HG03521 (cell line): ENCODE data around the gene MTUS2.

Experiments used
- ATAC-seq: cut with Tn5 transposase; IDR thresholded peaks from one replicate; pipeline ENCODE4 v1.9.1; 2021; ENCODE audit warnings: mild to moderate bottlenecking, moderate library complexity; ENCODE audit not compliant: unreplicated experiment

Gene MTUS2

DNA sequence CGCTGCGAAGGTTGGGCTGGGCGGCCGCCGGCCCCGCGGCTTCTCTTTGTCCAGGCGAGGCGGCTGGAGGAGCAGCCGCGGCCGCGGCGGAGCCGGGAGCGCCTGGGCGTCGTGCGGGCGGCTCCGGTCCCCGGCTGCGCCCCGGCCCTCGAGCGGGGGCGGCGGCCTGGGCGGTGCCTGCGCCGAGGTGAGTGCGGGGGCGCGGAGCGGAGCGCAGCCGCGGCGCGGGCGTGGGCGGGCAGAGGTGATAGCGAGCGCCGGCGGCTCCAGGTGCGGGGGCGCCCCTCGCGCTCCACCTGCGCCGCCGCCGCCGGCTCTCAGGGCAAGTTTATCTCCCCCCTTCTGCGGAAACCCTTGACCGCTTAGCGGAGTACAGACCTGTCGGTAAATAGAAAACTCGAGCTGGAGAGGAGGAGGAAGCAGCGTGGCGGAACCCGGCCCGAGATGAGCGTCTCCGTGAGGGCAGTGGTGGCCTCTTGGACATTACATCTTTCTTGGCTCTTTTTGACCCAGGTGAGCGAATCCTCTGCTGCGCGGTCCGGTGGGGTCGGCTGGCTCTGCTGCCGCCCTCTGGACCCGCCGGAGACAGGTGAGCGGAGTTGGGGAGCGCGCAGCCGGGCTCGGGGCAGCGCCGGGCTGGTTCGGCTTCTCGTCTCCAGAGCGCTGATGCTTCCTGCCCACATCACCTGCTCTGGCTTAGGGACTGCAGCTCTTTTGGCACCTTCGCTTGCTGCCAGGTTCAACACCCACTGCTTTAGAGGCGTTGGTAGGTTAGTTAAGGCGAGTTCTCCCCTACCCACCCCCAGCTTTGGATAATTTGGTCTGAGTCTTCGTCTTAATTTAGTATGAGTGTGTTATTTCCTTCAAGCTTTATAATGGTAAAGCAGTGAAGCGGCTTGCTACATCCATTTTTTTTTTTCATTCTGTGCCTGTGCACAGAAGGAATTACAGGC is at the start of gene MTUS2:
Gene MTUS2, plus strand, starts transcription at position 241 of the 953 bp plus-strand sequence.
- ATAC-seq, result no peak

DNA sequence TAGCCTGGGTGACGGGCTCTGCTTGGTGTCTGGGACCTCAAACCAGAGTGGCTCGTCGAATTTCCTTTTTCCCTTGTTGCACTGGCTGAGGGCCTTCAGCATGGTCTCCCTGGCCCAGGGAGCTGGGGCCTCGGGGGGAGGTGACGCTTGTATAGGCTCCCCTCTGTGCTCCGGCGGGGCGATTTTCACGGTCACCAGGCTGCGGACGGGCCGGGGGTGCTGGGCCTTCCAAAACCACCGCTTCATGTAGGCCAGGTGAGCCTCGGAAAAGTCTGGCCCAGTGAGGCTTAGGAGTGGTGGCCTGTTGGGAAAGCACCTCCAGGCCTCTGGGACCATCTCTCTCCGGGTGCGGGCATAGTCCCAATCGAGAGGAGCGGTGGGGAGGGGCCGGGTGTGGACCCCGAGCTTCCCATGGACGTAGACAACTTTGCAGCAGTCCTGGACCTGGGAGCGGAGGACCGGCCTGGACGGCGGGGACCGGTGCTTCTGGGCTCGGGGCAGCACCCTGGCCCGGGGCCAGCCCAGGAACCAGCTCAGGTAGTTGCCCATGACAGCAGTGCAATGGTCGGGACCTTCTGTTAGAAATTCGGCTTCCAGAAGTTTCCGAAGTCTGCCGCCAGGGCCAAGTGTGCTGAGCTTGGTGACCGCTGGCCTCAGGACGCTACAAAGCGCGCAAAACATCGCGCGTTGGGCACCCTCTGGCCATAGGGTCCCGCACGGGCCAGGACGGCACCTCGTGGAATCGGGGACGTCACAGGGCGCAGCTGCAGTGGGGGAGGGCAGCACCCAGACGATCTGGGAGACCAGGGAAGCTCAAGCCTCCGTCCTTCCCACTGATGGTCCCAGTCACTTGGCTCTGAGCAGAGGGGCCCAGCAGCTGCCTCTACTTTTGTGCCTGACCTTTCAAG is 41.6 kb upstream of the MTUS2 start:
- no peak for ATAC-seq

DNA sequence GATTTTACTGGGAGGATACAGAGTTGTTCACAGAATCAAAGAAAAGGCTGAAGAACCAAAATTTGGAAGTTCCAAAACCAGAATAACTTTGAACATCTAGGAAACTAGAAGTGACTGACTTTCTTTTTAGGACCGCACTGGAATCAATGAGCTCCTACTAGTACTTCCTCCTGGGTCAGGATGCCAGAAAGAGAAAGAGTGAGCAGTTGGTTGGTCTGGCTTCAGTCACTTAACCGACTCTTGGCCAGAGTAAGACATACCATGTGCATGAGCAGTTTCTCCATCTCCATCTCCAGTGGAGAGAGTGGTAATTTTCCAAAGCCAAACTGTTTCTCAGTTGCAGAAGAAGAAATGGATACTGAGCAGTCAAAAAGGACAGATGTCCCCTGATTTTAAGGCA is 27.1 kb upstream of the MTUS2 start:
- ATAC-seq, result no peak

DNA sequence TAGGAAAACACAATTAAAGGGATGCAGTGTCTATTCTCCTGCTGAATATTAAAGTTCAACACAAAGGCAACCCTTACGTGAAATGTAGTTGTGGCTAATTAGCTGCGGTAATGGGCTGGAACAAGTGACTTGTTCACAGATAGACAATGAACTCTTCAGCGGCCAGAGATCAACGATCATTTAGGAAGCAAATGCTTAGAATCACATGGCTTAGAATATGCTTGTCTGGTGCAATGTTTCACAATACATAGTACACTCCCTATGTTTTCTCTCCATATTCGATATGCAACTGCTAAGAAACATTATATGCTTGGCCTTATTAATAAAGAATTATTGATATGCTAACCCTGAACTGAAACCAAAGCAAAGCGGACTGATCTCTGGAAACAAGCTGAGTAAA is 25.7 kb upstream of the MTUS2 start:
- ATAC-seq, result no peak

DNA sequence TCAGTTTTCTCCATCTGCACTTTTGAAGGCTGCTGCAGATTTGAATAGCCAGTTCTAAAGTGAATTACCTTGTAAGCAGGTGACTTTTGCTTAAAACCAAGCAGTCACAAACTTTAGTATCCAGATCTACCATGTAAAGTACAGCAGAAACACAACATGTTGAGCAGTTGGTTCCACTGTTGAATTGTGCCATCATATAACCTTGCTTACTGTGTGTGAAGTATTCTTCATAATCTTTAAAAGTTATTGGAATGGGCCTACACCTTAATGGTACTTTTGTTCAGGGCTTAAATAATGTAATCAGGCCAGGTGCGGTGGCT is 23.2 kb upstream of the MTUS2 start:
- no peak for ATAC-seq

DNA sequence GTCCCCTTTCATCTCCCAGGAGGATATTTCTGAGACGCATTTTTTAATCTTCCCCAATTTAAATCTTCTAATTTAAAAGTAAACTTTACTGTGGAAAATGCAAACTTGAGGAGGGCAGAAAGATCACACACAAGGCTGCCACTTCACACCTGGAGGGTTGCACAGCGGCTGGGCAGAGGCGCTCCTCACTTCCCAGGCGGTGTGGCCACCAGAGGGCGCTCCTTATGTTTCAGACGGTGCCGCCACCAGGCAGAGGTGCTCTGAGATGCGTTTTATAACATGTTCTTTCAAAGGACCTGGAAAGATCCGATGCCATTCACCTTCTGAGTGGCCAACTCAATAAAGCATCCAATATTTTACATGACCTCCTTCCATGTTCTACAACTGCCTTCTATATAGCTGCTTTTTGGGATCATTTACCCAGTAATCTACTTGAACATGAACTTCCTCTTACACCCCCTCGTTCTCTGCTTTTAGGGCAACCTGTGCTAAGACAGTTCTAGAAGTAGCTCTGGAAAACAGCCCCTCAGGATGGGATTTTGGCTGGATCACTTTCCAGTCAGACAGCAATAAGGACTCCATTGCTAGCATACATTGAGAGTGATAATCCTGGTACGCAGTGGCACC is 14.8 kb upstream of the MTUS2 start:
- ATAC-seq, result no peak

DNA sequence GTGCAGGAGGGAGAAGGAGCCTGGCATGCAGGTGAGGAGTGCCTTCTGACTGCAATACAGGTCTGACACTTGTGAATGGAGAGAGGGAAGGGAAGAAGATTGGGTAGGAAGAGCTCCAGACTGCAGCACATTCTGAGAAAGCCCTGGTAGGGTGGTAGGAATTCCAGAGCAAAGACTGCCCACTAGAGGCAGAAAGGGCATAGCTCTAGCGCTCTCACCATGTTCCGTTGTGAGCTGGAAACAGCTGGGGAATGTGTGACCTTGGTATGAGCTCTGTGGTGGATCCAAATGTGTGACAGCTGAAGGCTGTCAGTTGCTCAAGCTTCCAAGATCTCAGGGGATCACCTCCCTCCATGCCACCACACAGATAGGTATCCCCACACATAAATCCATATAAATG is 2.9 kb upstream of the MTUS2 start:
- ATAC-seq, result no peak

DNA sequence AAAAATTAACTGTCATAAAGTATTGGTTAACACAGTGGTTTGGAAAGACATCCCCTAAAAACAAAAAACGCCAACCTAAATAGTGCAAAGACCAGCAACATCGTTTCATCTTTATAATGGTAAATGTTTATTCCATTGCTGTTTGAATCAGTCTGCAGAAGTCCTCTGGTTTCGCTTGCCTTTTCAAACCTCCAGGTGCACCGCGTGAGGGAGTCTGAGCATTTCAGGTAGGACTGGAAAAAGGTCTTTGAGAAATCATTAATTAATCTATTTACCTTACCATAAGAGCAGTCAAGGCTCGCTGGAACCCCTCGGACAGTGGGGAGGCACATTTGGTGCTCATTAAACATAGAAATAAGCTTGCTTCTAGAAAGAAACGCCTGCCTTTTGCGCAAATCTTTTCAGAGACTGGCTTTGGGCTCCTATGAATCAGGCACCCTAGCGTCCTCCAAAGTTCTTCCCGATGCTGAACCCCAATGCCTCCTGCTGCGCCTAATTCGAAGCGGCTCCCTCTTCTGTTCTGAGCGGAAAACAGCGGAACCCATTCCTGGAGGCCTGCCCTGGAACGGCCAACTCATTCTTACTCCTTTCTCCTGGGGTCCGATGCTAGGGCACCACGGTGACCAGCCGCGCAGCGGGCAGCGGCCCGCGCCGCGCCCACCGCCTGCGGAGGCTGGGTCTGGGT is 951 bp upstream of the MTUS2 start:
- no peak for ATAC-seq

DNA sequence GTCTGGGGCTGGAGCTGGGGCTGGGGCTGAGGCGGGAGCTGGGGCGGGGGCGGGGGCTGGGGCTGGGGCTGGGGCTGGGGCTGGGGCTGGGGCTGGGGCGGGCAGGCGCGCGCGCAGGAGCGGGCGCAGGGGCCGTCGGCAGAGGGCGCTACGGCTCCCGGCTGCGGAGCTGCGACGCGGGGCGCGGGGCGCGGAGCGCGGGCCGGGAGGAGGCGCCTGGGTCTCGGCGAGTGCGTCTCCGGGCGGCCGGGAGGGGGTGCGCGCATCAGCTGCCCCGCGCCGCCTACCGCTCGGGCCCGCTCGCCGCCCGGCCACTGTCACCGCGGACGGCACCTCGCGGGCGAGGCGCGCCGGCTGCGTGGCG is 422 bp upstream of the MTUS2 start:
- no peak for ATAC-seq

DNA sequence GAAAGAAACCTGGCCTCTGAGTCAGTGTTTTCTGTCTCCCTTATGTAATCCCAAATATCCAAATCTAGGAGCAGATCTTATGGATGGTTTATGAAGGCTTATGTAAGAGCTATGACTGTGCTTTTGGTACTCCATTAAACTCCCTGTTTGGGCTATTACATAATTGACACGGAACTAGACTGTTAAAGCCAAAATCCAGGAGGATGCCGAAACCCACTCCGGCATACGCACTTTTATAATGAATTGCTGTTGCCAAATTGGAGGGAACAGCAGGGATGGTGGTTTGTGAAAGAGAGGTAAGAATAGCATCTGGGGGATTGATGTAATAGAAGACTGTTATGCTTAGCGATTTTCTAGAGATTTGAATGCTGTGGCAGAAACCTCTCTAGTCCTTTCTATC is 2.0 kb downstream of the MTUS2 start:
- ATAC-seq, result no peak

DNA sequence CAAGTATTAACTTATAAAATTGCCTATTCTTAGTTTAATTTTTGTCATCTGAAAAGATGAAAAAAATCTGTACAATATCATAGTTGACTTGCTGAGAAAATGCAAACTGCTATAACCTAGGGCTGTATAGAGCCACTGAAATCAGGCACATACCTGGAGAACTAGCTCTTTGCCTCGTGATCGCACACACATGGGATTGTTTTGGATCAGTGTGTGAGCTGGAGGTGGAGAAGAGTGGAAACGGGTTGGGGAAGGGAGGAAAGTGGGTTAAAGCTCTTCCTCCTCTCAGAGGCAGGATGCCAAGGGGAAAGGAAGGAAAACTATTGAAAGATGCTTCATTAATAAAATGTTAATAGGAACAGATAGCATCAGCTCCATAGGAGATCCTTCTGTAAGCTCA is 2.7 kb downstream of the MTUS2 start:
- no peak for ATAC-seq

DNA sequence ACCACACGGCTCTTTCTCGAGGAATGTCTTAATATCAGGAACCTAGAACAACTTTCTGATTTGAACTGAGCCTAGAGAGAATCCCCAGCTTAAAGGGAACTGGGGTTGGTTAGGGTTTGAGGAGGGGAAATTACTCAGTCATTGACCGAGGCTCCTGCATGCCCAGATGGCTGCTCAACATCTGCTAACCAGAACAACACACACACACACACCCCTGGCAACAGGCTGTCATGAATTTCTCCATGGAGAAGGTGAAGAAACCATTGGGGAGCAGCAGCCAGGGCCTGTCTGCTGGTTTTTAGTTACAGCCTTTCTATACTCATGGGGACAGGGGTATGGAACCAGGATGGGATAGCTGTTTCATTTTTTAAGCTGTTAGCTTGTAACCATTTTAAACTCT is 5.2 kb downstream of the MTUS2 start:
- ATAC-seq, result no peak

DNA sequence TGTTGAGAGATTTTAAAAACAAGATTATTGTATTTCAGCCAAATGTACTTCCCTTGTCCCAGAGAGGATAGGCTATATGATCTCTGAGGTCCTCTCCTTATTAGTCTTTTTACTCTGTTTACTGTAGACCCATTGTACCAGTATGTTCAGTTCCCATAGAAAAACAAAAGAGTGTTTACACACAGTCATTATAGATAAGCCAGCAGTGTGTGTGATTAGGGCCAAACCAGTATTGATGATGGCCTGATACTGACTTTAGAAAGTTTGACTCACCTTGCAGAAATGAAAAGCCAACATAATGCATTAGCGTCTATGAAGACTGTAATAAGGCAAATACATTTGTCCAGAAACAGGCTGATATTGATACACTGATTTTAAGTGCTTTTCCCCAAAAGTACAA is 6.2 kb downstream of the MTUS2 start:
- no peak for ATAC-seq

DNA sequence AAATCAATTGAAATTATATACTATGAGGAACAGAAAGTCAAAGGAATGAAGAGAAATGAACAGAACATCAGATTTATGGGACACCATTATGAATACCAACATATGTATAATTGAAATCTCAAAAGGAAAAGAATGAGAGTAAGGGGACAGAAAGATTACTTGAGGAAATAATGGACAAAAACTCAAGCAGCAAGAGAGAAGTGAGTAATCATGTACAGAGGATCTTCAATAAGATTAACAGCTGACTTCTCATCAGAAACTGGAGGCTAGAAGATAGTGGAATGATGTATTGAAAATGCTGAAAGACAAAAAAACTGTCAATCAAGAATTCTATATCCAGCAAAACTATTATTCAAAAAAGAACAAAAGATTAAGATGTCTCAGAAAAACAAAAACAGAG is 10.4 kb downstream of the MTUS2 start:
- no peak for ATAC-seq

DNA sequence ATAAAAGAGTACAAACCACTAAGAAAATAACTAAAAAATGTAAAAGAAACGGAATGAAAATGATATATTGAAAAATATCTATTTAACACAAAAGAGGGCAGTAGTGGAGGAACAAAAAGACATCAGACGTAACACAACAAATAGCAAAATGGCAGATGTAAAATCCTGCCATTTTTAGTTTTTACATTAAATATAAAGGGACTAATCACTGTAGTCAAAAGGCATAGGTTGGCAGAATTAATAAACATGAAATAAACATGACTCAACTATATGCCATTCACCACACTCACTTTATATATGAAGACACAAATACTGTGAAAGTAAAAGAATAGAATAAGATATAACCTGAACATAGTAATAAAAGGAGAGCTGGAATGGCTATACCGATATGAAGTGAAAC is 11.0 kb downstream of the MTUS2 start:
- ATAC-seq, result no peak

DNA sequence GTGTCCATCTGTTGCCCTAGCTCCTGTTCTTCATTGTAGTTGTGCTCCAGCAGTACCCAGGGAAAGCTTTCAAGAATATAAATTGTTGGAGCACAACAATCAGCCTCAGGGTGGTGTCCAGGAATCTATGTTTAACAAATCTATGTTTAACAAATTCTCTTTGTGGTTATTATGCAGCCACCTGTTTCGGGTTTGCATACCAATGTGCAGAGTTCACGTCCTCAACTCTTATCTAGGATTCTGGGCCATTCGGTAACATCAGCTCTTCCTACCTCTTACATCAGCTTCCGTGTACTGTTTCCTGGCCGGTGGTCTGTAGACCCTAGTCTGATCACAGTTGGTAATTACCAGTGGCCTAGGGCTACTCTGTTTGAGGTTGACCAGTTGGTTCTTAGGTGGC is 17.0 kb downstream of the MTUS2 start:
- no peak for ATAC-seq

DNA sequence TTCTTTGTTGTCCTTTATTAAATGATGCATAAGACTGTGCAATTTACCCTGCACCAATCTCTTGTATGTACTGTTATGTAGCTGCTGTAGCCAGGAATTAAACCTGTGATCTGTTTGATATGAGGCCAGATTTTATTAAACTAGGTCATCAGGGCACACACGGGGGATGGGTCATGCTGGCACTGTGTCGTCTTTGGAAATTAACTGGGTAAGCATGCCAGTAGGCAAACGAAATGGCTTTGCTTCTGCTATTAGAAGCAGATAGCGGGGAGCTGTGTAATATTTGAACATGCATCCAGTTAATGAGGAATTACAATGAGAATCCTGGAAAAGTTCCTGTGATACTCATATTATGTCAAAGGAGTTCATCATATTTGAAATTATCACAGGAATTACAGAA is 23.5 kb downstream of the MTUS2 start:
- ATAC-seq, result no peak

DNA sequence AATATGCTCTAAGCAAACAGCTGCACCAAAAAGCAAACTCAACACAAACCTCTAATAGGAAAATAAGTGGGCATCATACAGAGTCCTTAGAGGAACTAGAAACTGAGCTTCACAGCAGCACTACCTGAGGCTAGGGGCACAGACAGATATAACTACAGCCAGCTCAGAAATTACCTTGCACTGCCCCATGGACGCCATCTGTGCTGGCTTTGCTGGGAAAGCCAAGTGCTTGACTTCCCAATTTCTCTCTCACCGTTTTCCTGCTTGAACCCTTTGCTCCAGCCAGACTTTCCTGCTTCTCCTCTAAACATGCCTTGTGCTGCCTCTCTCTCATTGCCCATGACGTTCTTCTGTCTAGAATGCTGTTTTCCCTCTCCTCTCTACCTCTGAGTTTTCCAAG is 29.3 kb downstream of the MTUS2 start:
- ATAC-seq, result no peak

DNA sequence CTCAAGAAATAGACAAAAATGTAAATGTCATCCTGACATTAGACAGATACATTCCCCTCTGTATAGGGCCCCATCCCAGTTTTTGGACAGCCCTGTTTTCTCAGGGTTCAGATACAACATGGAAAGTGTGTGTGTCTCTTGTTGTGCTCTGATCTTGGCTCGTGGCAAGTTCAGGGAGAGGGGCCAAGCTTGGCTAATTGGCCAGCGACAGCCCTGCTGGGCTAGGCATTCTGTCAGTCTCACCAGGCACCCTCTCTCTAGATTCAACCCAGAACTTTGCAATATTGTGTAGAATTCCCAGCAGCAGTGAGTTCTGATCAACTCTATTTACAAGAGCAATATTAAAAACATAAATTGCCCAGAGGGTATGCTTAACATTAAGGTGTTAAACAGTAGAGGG is 30.1 kb downstream of the MTUS2 start:
- no peak for ATAC-seq

DNA sequence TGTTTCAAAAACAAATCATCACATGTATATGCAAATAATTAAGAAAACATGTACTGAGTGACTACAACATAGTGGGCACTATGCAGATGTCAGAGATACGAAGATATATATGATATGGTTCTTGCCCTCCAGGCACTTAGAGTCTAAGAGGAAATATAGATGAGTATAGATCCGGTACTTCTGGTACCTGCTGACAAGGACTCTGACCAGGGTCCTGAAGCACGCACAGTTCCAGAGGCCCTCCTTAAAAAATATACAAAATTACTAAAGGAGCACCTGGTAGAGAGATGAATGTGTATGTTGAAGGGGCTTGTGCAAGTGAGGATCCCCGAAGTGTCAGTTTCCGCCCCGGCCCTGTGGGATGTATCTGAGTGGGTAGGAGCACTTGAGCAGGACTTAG is 31.3 kb downstream of the MTUS2 start:
- no peak for ATAC-seq

DNA sequence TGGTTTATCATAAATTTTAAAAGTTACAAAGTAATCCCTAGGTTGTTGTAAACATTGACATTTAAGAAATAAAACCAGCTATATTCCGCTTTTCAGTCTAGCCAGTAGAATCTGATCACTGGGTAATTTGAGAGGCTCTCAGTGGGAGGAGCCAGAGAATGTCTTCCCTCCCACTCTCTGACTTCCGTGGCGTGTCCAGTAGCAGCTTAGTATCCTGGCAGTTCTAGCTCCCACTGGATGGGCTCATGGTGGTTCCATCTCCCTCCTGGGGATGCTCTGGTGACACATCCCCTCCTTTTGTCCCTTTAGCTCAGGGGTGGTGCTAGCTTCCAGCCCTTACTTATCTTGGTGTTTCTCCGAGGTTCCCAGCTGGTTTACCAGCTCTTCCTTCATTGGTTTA is 34.5 kb downstream of the MTUS2 start:
- no peak for ATAC-seq
